GM18520 (cell line): ENCODE measurements around the gene KIRREL3.
A peak's percentile ranks its signal among the peaks of the same experiment; 100 is the strongest.

Experiments
- ATAC-seq: cut with Tn5 transposase; IDR thresholded peaks from one replicate; pipeline ENCODE4 v1.9.1; 2021; ENCODE audit not compliant: unreplicated experiment

Gene KIRREL3

GRCh38 chr11:126496576-126497337 lies 503.8 kb downstream of the KIRREL3 start:
- ATAC-seq, result no peak

GRCh38 chr11:126495281-126496220 lies 505.0 kb downstream of the KIRREL3 start:
- ATAC-seq, result no peak

- ATAC-seq, result no peak
Measured at GRCh38 chr11:126494831-126495230, 505.7 kb downstream of the KIRREL3 start.

GRCh38 chr11:126492331-126493082 lies 508.1 kb downstream of the KIRREL3 start:
- no peak for ATAC-seq

- no peak for ATAC-seq
Measured at GRCh38 chr11:126491092-126491491, 509.5 kb downstream of the KIRREL3 start.

GRCh38 chr11:126489836-126490660 lies 510.5 kb downstream of the KIRREL3 start:
- no peak for ATAC-seq

- no peak for ATAC-seq
Measured at GRCh38 chr11:126488591-126489370, 511.8 kb downstream of the KIRREL3 start.

- no peak for ATAC-seq
Measured at GRCh38 chr11:126487711-126488110, 512.9 kb downstream of the KIRREL3 start.

GRCh38 chr11:126485986-126486635 lies 514.5 kb downstream of the KIRREL3 start:
- no peak for ATAC-seq

- no peak for ATAC-seq
Measured at GRCh38 chr11:126485021-126485792, 515.4 kb downstream of the KIRREL3 start.

GRCh38 chr11:126484266-126484665 lies 516.3 kb downstream of the KIRREL3 start:
- ATAC-seq, result no peak

- ATAC-seq, result no peak
Measured at GRCh38 chr11:126483621-126484195, 516.9 kb downstream of the KIRREL3 start.

- no peak for ATAC-seq
Measured at GRCh38 chr11:126482586-126483108, 517.9 kb downstream of the KIRREL3 start.

GRCh38 chr11:126481303-126481680 lies 519.3 kb downstream of the KIRREL3 start:
- no peak for ATAC-seq

GRCh38 chr11:126480410-126481302 lies 519.9 kb downstream of the KIRREL3 start:
- peak; percentile 34 for ATAC-seq

GRCh38 chr11:126480015-126480409 lies 520.6 kb downstream of the KIRREL3 start:
- ATAC-seq, result no peak
